HG03521 (cell line): ENCODE results near the gene SUGCT.

ENCODE experiments used
- ATAC-seq: cut with Tn5 transposase; IDR thresholded peaks from one replicate; pipeline ENCODE4 v1.9.1; 2021; ENCODE audit warnings: mild to moderate bottlenecking, moderate library complexity; ENCODE audit not compliant: unreplicated experiment

SUGCT gene

GRCh38 chr7:40507166-40507565, 372.4 kb downstream of the SUGCT start:
- ATAC-seq, result no peak

GRCh38 chr7:40509287-40509996, 374.6 kb downstream of the SUGCT start:
- ATAC-seq, result no peak

DNA sequence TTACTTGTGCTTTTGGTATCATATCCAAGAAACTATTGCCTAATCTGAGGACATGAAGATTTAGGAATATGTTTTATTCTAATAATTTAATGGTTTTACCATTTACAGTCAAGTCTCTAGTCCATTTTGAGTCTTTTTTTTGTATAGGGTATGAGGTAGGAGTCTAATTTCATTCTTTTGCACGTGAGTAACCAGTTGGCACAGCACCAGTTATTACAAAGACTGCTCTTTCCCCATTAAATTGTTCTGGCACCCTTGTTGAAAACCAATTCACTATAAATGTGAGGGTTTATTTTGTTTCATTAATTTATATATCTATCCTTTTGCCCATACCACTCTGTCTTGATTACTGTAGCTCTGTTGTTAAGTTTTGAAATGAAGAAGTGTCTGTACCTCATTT, 381.6 kb downstream of the SUGCT start:
- ATAC-seq, result no peak

DNA sequence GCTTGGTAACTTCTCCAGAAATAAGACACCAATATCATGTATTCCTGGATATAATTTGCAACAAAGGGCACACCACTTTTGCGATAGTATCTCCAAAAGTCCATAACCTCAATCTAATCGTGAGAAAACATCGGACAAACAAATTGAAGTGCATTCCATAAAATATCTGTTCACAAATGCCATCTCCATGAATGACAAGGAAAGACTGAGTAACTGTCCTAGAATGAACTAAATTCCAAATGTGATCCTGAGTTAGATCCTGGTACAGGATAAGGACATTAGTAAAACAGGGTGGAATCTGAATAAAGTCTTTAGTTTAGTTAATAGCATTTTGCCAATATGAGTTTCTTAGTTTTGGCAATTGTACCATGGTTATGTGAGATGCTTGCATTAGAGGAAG, 384.2 kb downstream of the SUGCT start:
- no peak for ATAC-seq

- no peak for ATAC-seq
Measured at GRCh38 chr7:40520986-40521738, 386.4 kb downstream of the SUGCT start.

DNA sequence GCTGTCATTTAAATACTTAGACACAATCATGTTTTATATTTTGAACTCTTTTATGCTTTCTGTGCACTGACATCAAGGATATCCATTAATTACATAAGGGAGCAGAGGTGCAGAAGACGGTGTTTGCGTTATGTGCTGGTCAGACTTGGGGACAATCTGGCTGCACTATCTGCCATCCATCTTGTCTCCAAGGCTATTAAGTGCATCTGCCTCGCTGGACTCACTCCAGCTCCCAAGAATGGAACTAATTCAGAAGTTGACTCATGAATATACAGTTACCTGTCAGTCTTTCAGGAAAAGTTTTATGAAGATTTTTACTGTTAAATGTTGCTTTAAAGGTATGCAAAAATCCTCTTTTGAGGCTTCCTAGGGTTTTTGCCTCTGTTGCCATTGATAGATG, 391.0 kb downstream of the SUGCT start:
- no peak for ATAC-seq

DNA sequence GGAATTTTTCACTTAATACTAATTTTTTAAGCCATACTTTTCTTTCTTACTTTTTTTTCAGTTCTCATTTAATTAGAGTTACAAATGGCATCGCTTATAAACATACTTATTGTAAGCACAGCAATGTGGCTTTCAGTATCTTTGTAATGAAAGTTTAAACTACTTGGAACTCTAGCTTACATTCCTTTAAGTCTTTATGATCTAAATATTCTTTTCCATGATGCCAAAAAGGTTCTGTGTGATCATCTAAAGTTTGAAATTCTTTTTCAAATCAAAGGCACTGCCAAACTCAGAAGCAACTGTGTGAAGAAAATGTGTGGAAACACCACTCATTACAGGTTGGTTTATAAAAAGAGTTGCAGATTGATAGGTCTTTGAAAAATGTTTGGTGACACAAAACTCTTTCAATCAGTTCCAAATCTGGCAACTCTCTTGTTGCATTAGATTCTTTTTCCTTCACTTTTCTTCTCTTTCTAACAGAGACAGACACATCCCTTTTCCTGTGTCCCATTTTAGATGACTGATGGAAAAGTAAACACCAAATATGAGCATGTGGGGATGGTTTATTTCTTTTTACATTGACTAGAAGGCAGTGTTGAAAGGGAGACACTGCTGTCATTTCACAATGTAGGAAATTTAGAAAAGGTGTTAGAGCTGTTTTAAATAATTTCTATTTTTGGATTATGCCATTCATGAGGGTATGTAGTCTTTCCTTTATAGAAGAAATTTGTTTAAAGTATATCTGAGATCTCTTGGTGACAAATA, 392.3 kb downstream of the SUGCT start:
- no peak for ATAC-seq

DNA sequence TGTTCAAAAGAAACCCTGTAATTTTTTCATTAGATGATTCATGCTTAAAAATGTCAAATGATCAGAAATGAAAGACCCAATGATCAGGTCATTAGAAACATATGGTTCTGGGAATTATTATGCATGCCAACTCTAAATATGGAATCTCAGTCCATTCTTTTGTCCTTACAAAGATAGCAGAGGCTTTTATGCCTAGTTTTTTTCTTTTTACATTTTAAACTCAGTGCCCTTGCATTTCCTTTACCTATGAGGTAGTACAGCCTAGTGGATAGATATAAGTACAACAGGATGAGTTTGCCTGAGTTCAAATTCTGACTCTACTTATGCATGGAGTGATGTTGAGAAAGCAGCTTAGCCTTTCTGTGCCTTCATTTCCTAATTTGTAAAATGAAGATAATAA, 392.9 kb downstream of the SUGCT start:
- no peak for ATAC-seq

DNA sequence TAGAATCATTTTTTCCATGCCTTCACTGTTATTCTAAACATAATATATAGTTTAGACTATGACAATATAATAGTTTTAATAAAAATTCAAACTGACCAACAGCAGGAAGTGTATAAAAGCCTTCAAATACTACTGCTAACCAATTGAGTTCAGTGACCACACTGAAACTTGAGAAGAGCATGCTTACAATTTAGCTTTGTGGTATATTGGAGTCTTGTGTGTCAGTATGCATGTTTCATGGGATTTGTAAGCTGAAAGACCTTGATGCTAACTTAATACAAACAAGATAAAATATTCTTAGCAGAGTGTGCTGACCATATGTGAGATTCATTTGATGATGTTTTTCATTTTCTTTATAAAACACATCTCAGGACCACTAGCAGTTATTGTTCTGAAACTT, 395.5 kb downstream of the SUGCT start:
- no peak for ATAC-seq

DNA sequence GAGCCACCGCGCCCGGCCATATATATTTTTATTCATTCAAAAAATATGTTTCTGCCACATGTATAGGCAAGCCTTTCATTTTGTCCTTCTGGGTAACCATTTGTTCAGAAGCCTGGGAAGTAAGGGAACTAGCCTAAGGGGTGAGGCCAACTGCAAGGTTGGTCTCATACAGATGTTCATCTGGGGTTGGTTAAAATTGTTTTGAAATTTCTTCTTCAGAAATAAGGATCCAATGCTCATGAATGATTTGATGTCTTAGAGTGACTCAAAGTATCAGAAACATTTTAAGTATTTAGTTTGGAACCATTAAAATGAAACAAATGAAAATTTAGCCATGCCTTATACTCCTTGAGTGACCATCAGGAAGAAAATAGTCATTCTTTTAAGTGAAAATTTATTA, 397.2 kb downstream of the SUGCT start:
- ATAC-seq, result no peak

DNA sequence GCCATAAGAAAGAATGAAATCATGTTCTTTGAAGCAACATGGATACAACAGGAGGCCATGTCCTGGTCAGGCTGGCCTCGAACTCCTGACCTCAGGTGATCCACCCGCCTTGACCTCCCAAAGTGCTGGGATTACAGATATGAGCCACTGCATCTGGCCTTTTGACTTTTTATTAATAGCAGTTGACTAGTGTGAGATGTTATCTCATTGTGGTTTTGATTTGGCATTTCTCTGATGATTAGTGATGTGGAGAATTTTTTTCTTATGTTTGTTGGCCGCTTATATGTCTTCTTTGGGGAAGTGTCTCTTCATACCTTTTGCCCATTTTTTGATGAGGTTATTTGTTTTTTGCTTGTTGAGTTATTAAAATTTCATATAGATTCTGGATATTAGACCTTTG, 400.9 kb downstream of the SUGCT start:
- no peak for ATAC-seq

GRCh38 chr7:40536421-40536820, 401.6 kb downstream of the SUGCT start:
- ATAC-seq, result no peak

DNA sequence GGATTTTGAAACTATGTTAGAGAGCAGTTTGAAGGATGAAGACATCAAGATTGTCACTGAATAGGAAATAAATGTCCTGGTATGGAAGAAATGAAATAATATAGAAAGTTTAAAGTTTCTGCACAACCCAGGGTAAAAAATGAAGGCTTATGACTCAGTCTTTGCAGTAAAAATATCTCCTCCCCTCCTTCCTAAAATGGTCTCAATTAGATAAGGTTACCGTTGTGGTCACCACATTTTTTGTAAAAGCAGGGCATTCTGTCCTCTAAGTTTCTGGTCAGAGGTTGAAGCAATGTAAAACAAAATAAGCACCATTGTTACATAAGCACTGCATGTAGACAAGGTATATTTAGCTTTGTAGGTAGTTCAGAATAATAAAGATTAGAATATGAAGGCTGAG, 403.5 kb downstream of the SUGCT start:
- no peak for ATAC-seq

- ATAC-seq, result no peak
Measured at GRCh38 chr7:40541336-40541735, 406.5 kb downstream of the SUGCT start.

GRCh38 chr7:40542982-40543741, 408.4 kb downstream of the SUGCT start:
- ATAC-seq, result no peak

DNA sequence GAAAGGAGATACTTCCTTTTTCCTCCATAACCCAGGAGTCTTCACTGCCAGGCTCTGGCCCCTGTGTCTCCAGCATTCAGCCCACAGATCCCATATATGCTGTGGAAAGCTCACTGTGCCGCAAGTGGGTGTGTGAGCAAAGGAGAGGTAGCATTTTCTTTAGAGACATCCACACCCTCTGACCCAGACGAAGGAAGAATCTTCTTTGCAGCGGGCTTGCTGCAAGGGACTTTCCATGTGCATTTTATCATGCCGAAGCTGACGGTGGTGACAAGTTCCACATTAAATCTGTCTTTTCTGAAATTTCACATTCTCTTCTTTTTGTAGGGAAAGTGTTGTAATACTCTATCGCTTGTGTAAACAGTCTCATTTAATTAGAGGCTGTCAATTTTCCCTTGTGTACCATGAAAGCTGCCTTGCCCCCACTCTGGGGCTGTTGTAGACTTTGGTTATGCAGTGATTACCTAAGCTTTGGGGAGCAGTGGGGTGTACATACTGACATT, 409.5 kb downstream of the SUGCT start:
- no peak for ATAC-seq

DNA sequence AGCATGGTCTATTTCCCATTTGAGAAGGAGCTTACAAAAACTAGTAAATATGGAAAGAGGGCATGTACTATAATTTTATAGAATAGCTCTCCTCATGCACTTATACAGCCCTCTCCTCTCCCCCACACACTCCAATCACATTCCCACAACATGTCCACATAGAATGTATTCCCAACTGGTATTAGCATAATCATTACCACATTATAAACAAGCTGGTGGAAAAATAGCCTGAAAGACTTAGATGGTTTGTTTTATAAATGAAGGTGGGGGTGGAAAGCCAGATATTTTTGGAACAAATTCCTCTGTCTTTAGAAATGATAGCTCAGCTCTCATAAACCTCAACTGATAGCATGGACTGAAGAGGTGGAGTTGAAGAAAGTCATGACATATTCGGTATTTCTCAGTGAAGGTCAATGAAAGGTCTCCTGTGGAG, 410.1 kb downstream of the SUGCT start:
- no peak for ATAC-seq

- no peak for ATAC-seq
Measured at GRCh38 chr7:40545739-40546138, 410.9 kb downstream of the SUGCT start.

- ATAC-seq, result no peak
Measured at GRCh38 chr7:40546616-40547501, 412.1 kb downstream of the SUGCT start.
